K562 (cell line): ENCODE results near the gene TRMT2A. TPM values are rescaled to one million over a fixed set of nuclear protein-coding genes. Genes with fewer than 3 reads are reported as not detected.

Source experiments
- BMI1 ChIP-seq: fragments of 150-350 bp; IDR thresholded peaks from 2 replicates; pipeline ENCODE4 v1.6.1; 2014; ENCODE audit warnings: low read length
- CREB3 ChIP-seq: fragments of 450-650 bp; conservative IDR thresholded peaks from 2 replicates; pipeline ENCODE4 v1.6.1; 2016; ENCODE audit warnings: missing genetic modification characterization, low read depth, mild to moderate bottlenecking, missing compliant biosample characterization, moderate library complexity
- CUX1 ChIP-seq: fragments of 200-800 bp; sonication (Bioruptor generic); IDR thresholded peaks from 2 replicates; pipeline ENCODE4 v1.6.1; 2016; ENCODE audit warnings: missing genetic modification characterization, missing compliant biosample characterization
- FOXP1 ChIP-seq: sonication (generic); formaldehyde crosslinking; IDR thresholded peaks from 2 replicates; pipeline ENCODE4 v1.8.0; 2022; ENCODE audit warnings: mild to moderate bottlenecking, missing genetic modification reagents
- GABPB1 ChIP-seq: sonication (generic); formaldehyde crosslinking; IDR thresholded peaks from 2 replicates; pipeline ENCODE4 v1.8.0; 2022; ENCODE audit warnings: mild to moderate bottlenecking, missing genetic modification reagents
- GATA2 ChIP-seq: sonication (generic); formaldehyde crosslinking; IDR thresholded peaks from 2 replicates; pipeline ENCODE4 v1.4.0; 2020; ENCODE audit warnings: mild to moderate bottlenecking, missing genetic modification reagents
- GMEB1 ChIP-seq: fragments of 250-450 bp; sonication (Bioruptor Pico); IDR thresholded peaks from 2 replicates; pipeline ENCODE4 v1.4.0; 2020; ENCODE audit warnings: mild to moderate bottlenecking
- NEUROD1 ChIP-seq: fragments of 150-350 bp; IDR thresholded peaks from 2 replicates; pipeline ENCODE4 v1.6.1; 2014; ENCODE audit warnings: borderline replicate concordance, low read length, low read depth; ENCODE audit not compliant: partially characterized antibody
- PHB2 ChIP-seq: fragments of 450-650 bp; IDR thresholded peaks from 2 replicates; pipeline ENCODE4 v1.6.1; 2017; ENCODE audit warnings: low read depth
- PRDM10 ChIP-seq: fragments of 450-650 bp; IDR thresholded peaks from 2 replicates; pipeline ENCODE4 v1.6.1; 2018; ENCODE audit not compliant: partially characterized antibody
- TBL1XR1 ChIP-seq, 2 experiments: IDR thresholded peaks; 2 replicates each; pipeline ENCODE4 v1.6.1; 2012; ENCODE audit warnings: improper control_type of control experiment in 2 of 2, low read length in 2 of 2, mild to moderate bottlenecking in 1 of 2
- ZFP36 ChIP-seq: fragments of 150-350 bp; IDR thresholded peaks from 2 replicates; pipeline ENCODE4 v1.6.1; 2018; ENCODE audit warnings: low read length, low read depth; ENCODE audit not compliant: partially characterized antibody
- ZNF165 ChIP-seq: fragments of 250-450 bp; sonication (Bioruptor Pico); IDR thresholded peaks from 2 replicates; pipeline ENCODE4 v1.4.0; 2020; ENCODE audit warnings: borderline replicate concordance
- polyA plus RNA-seq, 8 experiments: library from polyadenylated mRNA; depleted of rRNA in 4 of 8; stranded (reverse) in 5 of 8; unstranded in 3 of 8; fragments of >200 nt; fragmentation: Nextera tagmentation in 2 of 8; fragmentation: Illumina TruSeq in 1 of 8; extraction: Ambion mirVana in 2 of 8; extraction: Trizol in 1 of 8; gene quantifications; 2 replicates each; pipeline versions ENCODE4 v1.2.1 to v1.2.3, GENCODE V29; 2011 to 2014; ENCODE audit warnings: inconsistent platforms in 1 of 8, missing spikeins in 1 of 8
- total RNA-seq, 7 experiments: library from RNA; depleted of rRNA in 6 of 7; stranded (reverse); fragments of >200 nt in 6 of 7; fragmentation: Illumina TruSeq in 2 of 7; extraction: Trizol in 2 of 7; gene quantifications; 2 replicates each; pipeline versions ENCODE4 v1.2.1 to v1.2.3, GENCODE V29; 2011 to 2021; ENCODE audit warnings: low replicate concordance in 1 of 7

TRMT2A gene
- total and polyA plus RNA-seq, 9 of the 15 experiments (the other 6 are each of a cell fraction or from before 2014, with no cell fraction given), result 1.6 to 265 (median 140) TPM

- TF ChIP-seq NEUROD1 (no peak), PHB2 (no peak), CREB3 (tag) (no peak), GATA2 (CRISPR knock-in tag) (no peak), FOXP1 (CRISPR knock-in tag) (no peak), GABPB1 (CRISPR knock-in tag) (no peak), TBL1XR1 (IDR thresholded peaks at IDR 0.05; ENCODE audit: low read length in 2 of 2) (no peak), BMI1 (no peak), ZNF165 (CRISPR knock-in tag) (no peak), PRDM10 (peak; percentile 38), CUX1 (CRISPR knock-in tag) (no peak), ZFP36 (peak; percentile 93), GMEB1 (CRISPR knock-in tag) (no peak)
These were observed 21.4 kb upstream of the TRMT2A start (continued) for GRCh38 chr22:20138417-20138738.
